B cell (primary cell): ENCODE measurements around the gene SLC9A3. TPM values are rescaled to one million over a fixed set of nuclear protein-coding genes. Genes with fewer than 3 reads are reported as not detected.

Experiments used
- ATAC-seq: fragments of 200-7000 bp; cut with Tn5 transposase; one replicate; pipeline ENCODE4 v1.10.0; 2021; ENCODE audit warnings: low read depth, mild to moderate bottlenecking, moderate number of reproducible peaks, moderate library complexity
- CTCF ChIA-PET: fragments of 350-600 bp; sonication (Branson Sonifier 250); formaldehyde crosslinking; loops from one replicate; lab custom pipeline; 2021; ENCODE audit warnings: antibody characterized with exemption, inconsistent platforms; lab: Charles Lee
- POLR2A ChIA-PET: fragments of 350-600 bp; sonication (Branson Sonifier 250); formaldehyde crosslinking; loops from one replicate; lab custom pipeline; 2021; ENCODE audit warnings: antibody characterized with exemption; lab: Charles Lee
- DNase-seq: peaks from one replicate; pipeline ENCODE4 v3.0.0; 2013
- H2AFZ ChIP-seq: 2 replicates; pipeline ENCODE4 v1.6.1; 2012; ENCODE audit warnings: mild to moderate bottlenecking, low read depth, low read length; ENCODE audit not compliant: insufficient read depth, poor library complexity, severe bottlenecking
- H3K27ac ChIP-seq, 2 donors: 1 replicate in 1 of 2; 2 replicates in 1 of 2; pipeline ENCODE4 v1.5.1; 2012 to 2013; ENCODE audit warnings: low read length in 2 of 2, mild to moderate bottlenecking in 2 of 2, moderate library complexity in 1 of 2
- H3K27me3 ChIP-seq, 4 experiments: fragments of 200-600 bp in 1 of 4; sonication (generic) in 1 of 4; replicated peaks in 1 of 4; 1 replicate in 2 of 4; 2 replicates in 2 of 4; pipeline versions ENCODE4 v1.6.1 to v1.7.0; 2013 to 2016; ENCODE audit warnings: low read length in 3 of 4, mild to moderate bottlenecking in 2 of 4, mixed read lengths in 1 of 4, moderate library complexity in 1 of 4; ENCODE audit not compliant: insufficient read depth in 4 of 4, control insufficient read depth in 3 of 4; ENCODE audit errors: control extremely low read depth in 1 of 4
- H3K36me3 ChIP-seq, 2 experiments: replicated peaks in 1 of 2; 1 replicate in 1 of 2; 2 replicates in 1 of 2; pipeline versions ENCODE4 v1.6.1 to v1.7.1; 2013; ENCODE audit warnings: low read length in 1 of 2; ENCODE audit not compliant: insufficient read depth in 2 of 2, control insufficient read depth in 1 of 2; ENCODE audit errors: control extremely low read depth in 1 of 2, extremely low read depth in 1 of 2
- H3K4me1 ChIP-seq, 2 donors: fragments of 200-600 bp in 1 of 2; sonication (generic) in 1 of 2; 1 replicate in 1 of 2; 2 replicates in 1 of 2; pipeline versions ENCODE4 v1.5.1 to v1.6.1; 2013 to 2017; ENCODE audit warnings: low read length in 2 of 2; ENCODE audit not compliant: control insufficient read depth in 2 of 2, insufficient read depth in 2 of 2
- H3K4me2 ChIP-seq: replicated peaks from 2 replicates; pipeline ENCODE3; 2012; ENCODE audit warnings: mild to moderate bottlenecking, low read depth, low read length; ENCODE audit not compliant: poor library complexity, severe bottlenecking
- H3K4me3 ChIP-seq, 5 experiments: fragments of 200-600 bp in 1 of 5; sonication (generic) in 1 of 5; 1 replicate in 3 of 5; 2 replicates in 2 of 5; pipeline versions ENCODE4 v1.5.1 to v1.7.0; 2011 to 2016; ENCODE audit warnings: low read length in 4 of 5, mild to moderate bottlenecking in 4 of 5, low read depth in 2 of 5, control low read depth in 1 of 5, moderate library complexity in 1 of 5; ENCODE audit not compliant: insufficient read depth in 1 of 5; ENCODE audit errors: control extremely low read depth in 1 of 5, extremely low read depth in 1 of 5
- H3K79me2 ChIP-seq: fragments of 200-600 bp; sonication (generic); one replicate; pipeline ENCODE4 v1.6.0; 2016; ENCODE audit warnings: low read length; ENCODE audit not compliant: control insufficient read depth, insufficient read depth
- H3K9ac ChIP-seq: fragments of 200-600 bp; sonication (generic); 2 replicates; pipeline ENCODE4 v1.6.1; 2017; ENCODE audit warnings: mild to moderate bottlenecking, low read length, moderate library complexity
- H3K9me3 ChIP-seq, 3 donors: one replicate each; pipeline versions ENCODE4 v1.6.1 to v1.7.1; 2013; ENCODE audit warnings: low read length in 2 of 3; ENCODE audit not compliant: control insufficient read depth in 2 of 3, insufficient read depth in 1 of 3; ENCODE audit errors: control extremely low read depth in 1 of 3
- H4K20me1 ChIP-seq: 2 replicates; pipeline ENCODE4 v1.6.0; 2012; ENCODE audit warnings: mild to moderate bottlenecking, low read length; ENCODE audit not compliant: insufficient read depth, control insufficient read depth, poor library complexity, severe bottlenecking
- H3K27ac Mint-ChIP-seq: one replicate; pipeline ENCODE4 v1.8.0; 2021; ENCODE audit warnings: mixed read lengths
- H3K27me3 Mint-ChIP-seq: one replicate; pipeline ENCODE4 v1.8.0; 2021; ENCODE audit warnings: mixed read lengths
- H3K4me1 Mint-ChIP-seq: one replicate; pipeline ENCODE4 v1.8.0; 2021; ENCODE audit warnings: mixed read lengths
- H3K4me3 Mint-ChIP-seq: one replicate; pipeline ENCODE4 v1.8.0; 2021; ENCODE audit warnings: mixed read lengths
- H3K9me3 Mint-ChIP-seq: one replicate; pipeline ENCODE4 v1.8.0; 2022; ENCODE audit warnings: mixed read lengths; ENCODE audit not compliant: insufficient read depth
- EZH2 ChIP-seq: IDR thresholded peaks from 2 replicates; pipeline ENCODE4 v1.6.1; 2012; ENCODE audit warnings: borderline replicate concordance, low read depth, mild to moderate bottlenecking, moderate library complexity, low read length; ENCODE audit not compliant: insufficient read depth, poor library complexity, severe bottlenecking
- WGBS: methylation state at CpG from one replicate; pipeline ENCODE4 v1.1.5; 2013; ENCODE audit warnings: missing lambda C conversion rate; ENCODE audit not compliant: insufficient coverage; 5-methylcytosine and 5-hydroxymethylcytosine counted together
- intact Hi-C: fragments of 100-400 bp; cut with micrococcal nuclease; formaldehyde crosslinking; loops from one replicate; pipeline ENCODE4 v1.10.0; 2022
- polyA plus RNA-seq: library from polyadenylated mRNA; depleted of rRNA; stranded (reverse); fragments of >200 nt; gene quantifications from 2 replicates; pipeline ENCODE4 v1.2.3, GENCODE V29; 2012
- total RNA-seq, 2 donors: library from RNA; stranded (reverse); fragments of 120-200 nt in 1 of 2; gene quantifications; 1 replicate in 1 of 2; 2 replicates in 1 of 2; pipeline versions ENCODE4 v1.2.3 to v1.2.4, GENCODE V29; 2013 to 2022
- TF ChIP-seq, protein P1 (sequence below): fragments of 200-600 bp; IDR thresholded peaks from one replicate; pipeline ENCODE4 v1.8.0; 2022; ENCODE audit warnings: antibody characterized with exemption, mild to moderate bottlenecking

SLC9A3 gene
- total and polyA plus RNA-seq, 2 donors (not counting 1 experiment from before 2014, with no cell fraction given) = 0.84 to 2.0 TPM

DNA sequence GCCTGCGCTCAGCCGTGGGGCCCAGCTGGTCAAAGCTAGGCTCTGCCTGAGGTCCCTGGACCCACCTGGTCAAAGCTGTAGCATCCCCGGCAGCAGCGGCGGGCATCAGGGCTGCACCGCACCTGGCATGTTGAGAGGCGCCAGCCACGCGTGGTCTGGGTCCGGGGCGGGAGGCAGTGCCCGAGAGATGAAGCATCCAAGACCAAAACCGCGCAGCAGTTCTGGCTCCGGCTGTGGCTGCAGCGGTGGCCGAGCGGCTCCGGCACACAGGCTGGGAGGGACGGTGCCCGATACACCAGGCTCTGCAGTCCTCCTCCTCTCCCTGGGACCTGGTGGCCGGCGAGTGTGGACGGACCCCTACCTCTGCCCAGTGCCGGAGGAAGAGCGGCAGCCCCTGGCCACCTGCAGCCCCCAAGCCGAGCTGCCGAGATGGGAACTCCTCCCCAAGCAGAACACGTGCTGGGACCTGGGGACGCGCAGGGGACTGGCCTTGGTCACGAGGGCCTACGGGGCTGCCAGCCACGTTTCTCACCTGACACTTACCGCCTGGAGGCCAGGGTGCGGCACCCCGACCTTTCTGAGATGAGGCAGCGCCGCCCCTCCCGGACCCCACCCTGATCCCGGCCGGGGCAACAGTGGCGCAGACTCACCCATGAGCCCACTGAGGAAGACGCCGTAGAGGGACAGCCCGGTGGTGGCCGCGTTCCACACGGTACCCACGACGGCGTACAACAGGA lies 33.0 kb downstream of the SLC9A3 start:
- 93% methylated on average over 52 of the region's 52 CpGs for WGBS
- CTCF ChIA-PET = no interaction called here
- H3K27me3 ChIP-seq = peaks cover 0 to 14% (median 0%) of the 10 kb centered on the region in 4 experiments

More for the DNA sequence above, 33.0 kb downstream of the SLC9A3 start:
- POLR2A ChIA-PET = no interaction called here
- H4K20me1 ChIP-seq = no peaks in the 10 kb centered on the region
- no peak for TF ChIP-seq EZH2
- TF ChIP-seq, protein P1, sequence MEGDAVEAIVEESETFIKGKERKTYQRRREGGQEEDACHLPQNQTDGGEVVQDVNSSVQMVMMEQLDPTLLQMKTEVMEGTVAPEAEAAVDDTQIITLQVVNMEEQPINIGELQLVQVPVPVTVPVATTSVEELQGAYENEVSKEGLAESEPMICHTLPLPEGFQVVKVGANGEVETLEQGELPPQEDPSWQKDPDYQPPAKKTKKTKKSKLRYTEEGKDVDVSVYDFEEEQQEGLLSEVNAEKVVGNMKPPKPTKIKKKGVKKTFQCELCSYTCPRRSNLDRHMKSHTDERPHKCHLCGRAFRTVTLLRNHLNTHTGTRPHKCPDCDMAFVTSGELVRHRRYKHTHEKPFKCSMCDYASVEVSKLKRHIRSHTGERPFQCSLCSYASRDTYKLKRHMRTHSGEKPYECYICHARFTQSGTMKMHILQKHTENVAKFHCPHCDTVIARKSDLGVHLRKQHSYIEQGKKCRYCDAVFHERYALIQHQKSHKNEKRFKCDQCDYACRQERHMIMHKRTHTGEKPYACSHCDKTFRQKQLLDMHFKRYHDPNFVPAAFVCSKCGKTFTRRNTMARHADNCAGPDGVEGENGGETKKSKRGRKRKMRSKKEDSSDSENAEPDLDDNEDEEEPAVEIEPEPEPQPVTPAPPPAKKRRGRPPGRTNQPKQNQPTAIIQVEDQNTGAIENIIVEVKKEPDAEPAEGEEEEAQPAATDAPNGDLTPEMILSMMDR = no peak
- no peak overlapping the region for H3K4me2 ChIP-seq
- ATAC-seq (no peak), DNase-seq (no peak)
- H3K4me1 Mint-ChIP-seq = no peaks in the 10 kb centered on the region
- no peak overlapping the region for H3K9ac ChIP-seq
- no peak overlapping the region for H2AFZ ChIP-seq
- H3K4me1 ChIP-seq = no peaks in the 10 kb centered on the region
- no peak overlapping the region for H3K4me3 ChIP-seq
- no peaks in the 10 kb centered on the region for H3K79me2 ChIP-seq
- H3K9me3 ChIP-seq = peaks cover 0 to 15% (median 0%) of the 10 kb centered on the region in 3 donors
- peaks cover 10% of the 10 kb centered on the region for H3K27me3 Mint-ChIP-seq
- H3K4me3 Mint-ChIP-seq = no peak overlapping the region
- intact Hi-C loops = no loop called here
- no peaks in the 10 kb centered on the region for H3K36me3 ChIP-seq
- H3K9me3 Mint-ChIP-seq = no peaks in the 10 kb centered on the region
- H3K27ac ChIP-seq = no peak overlapping the region
- no peak overlapping the region for H3K27ac Mint-ChIP-seq
